Heart right ventricle (tissue), 16 donors: ENCODE data around the gene CAGE1. TPM values are rescaled to one million over a fixed set of nuclear protein-coding genes. Genes with fewer than 3 reads are reported as not detected.

Experiments used
- ATAC-seq, 8 donors: fragments of 200-7000 bp; cut with Tn5 transposase; one replicate each; pipeline ENCODE4 v1.9.1; 2020; ENCODE audit warnings: mild to moderate bottlenecking in 8 of 8, moderate library complexity in 8 of 8, moderate number of reproducible peaks in 1 of 8
- DNase-seq, 2 donors: peaks; one replicate each; pipeline ENCODE4 v3.0.0-alpha.2; 2020
- H3K27ac ChIP-seq, 10 donors: fragments of 200-600 bp; sonication (generic) in 2 of 10; one replicate each; pipeline versions ENCODE4 v1.5.0 to v1.8.0; 2020 to 2022; ENCODE audit warnings: mild to moderate bottlenecking in 3 of 10
- H3K27me3 ChIP-seq, 7 donors: fragments of 200-600 bp; one replicate each; pipeline ENCODE4 v1.8.0; 2021 to 2022; ENCODE audit warnings: mild to moderate bottlenecking in 2 of 7
- H3K36me3 ChIP-seq, 9 donors: fragments of 200-600 bp; sonication (generic) in 1 of 9; one replicate each; pipeline versions ENCODE4 v1.5.0 to v1.8.0; 2020 to 2022; ENCODE audit warnings: mild to moderate bottlenecking in 2 of 9
- H3K4me1 ChIP-seq, 9 donors: fragments of 200-600 bp; sonication (generic) in 1 of 9; one replicate each; pipeline versions ENCODE4 v1.5.0 to v1.8.0; 2020 to 2022; ENCODE audit warnings: mild to moderate bottlenecking in 4 of 9
- H3K4me3 ChIP-seq, 10 donors: fragments of 200-600 bp; sonication (generic) in 2 of 10; one replicate each; pipeline versions ENCODE4 v1.5.0 to v1.8.0; 2020 to 2022; ENCODE audit warnings: mild to moderate bottlenecking in 7 of 10, moderate library complexity in 2 of 10
- H3K9me3 ChIP-seq, 11 donors: fragments of 200-600 bp in 10 of 11; sonication (generic) in 2 of 11; one replicate each; pipeline versions ENCODE4 v1.5.0 to v1.8.0; 2013 to 2022; ENCODE audit warnings: mild to moderate bottlenecking in 2 of 11, control low read depth in 1 of 11, moderate library complexity in 1 of 11
- WGBS, 2 donors: extraction: QIAGEN DNeasy Blood & Tissue Kit; methylation state at CpG; one replicate each; pipeline ENCODE4 v1.1.7; 2013; ENCODE audit warnings: inconsistent platforms in 1 of 2; 5-methylcytosine and 5-hydroxymethylcytosine counted together
- intact Hi-C, 10 donors: fragments of 100-400 bp; cut with DNase I; formaldehyde crosslinking; loops; one replicate each; pipeline versions ENCODE4 v1.11.1 to v1.14.2; 2022
- polyA plus RNA-seq, 2 donors: library from polyadenylated mRNA; stranded (reverse); fragments of 200-250 nt; gene quantifications; one replicate each; pipeline ENCODE4 v1.2.3, GENCODE V29; 2013
- total RNA-seq, 10 donors: library from RNA; stranded (reverse); fragmentation: NEBNext Ultra II Directional in 3 of 10; extraction: Animal tissue kit (Norgen Biotek cat#: 25700) in 3 of 10; gene quantifications; one replicate each; pipeline versions ENCODE4 v1.2.1 to v1.2.4, GENCODE V29; 2021 to 2023
- TF ChIP-seq, protein P1 (sequence below), 9 donors: fragments of 200-600 bp; sonication (generic) in 2 of 9; IDR thresholded peaks; one replicate each; pipeline versions ENCODE4 v1.5.0 to v1.8.0; 2021 to 2022; ENCODE audit warnings: antibody characterized with exemption in 9 of 9, mild to moderate bottlenecking in 5 of 9, moderate library complexity in 1 of 9
- donor health status: Arrhythmogenic right ventricular cardiomyopathy.
- donor health status: ischemic (EF 13 %, LVEDD 7.1; RV severe dilation, severe dysfunction).
- donor health status: healthy with polysubstance abuse.
- donor health status: DM: no; HTN: yes; CAD: no.
- donor health status: DM: no; HTN: no; CAD: no.
- donor health status: ischemic (EF 25% LVEDD 6.9; RV normal size, moderate dysfunction).
- donor health status: ischemic (EF 25% LVEDD 5.7; RV mildly dilated, moderate dysfunction).
- donor health status: healthy.
- donor health status: DM: yes; HTN: yes; CAD: no.
- donor health status: Ischemic cardiomyopathy.
- donor health status: ischemic (EF 35%, LVEDD 5.7; RV mildly dilated, moderate dysfunction).
- donor health status: nonischemic (EF 11% LVEDD 7.7; RV severe dilation, severe dysfunction).
- donor health status: DM: yes; HTN: yes; CAD: no.
- donor health status: PGD.
- donor health status: ischemic (EF 29% LVEDD 5.4; RV normal size, mild dysfunction).
- donor health status: nonischemic (EF 23%, LVEDD 6.1; RV moderate dilation, normal function).

The CAGE1 gene
- total and polyA plus RNA-seq, 12 donors, result 0.08 to 0.32 TPM; not detected in 10

DNA sequence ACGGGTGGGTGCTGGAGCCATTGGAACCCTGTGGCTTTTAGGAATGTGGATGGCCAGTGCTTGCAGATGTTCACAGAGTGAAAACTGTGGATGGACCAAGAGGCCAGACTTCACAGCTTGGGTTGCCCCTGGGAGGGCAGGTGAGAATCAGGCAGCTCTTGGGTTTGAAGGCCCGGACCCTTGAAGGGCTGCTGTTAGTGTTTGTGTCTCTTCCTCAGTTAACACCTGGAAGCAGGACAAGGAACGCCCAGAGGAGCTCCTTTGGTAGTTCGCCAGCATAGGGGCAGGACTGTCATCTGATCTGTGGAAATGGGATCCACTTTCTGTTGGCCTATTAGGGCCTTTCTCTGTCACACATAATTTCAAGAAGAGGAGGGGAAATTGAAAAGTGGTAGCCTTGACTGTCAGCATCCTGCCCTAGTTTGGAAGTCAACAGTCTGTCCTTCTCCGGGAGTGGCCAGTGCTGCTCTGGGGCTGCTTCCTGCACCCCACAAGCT is 43.6 kb upstream of the CAGE1 start:
- Histone ChIP-seq H3K4me1 (peaks cover 0 to 6% (median 0%) of the 10 kb centered on the region in 9 donors), H3K9me3 (peaks cover 0 to 7% (median 0%) of the 10 kb centered on the region in 11 donors), H3K36me3 (no peaks in the 10 kb centered on the region), H3K27me3 (peaks cover 0 to 3% (median 0%) of the 10 kb centered on the region in 7 donors), H3K27ac (no peak overlapping the region), H3K4me3 (no peak overlapping the region)
- ATAC-seq (no peak), DNase-seq (no peak)
- TF ChIP-seq, protein P1, sequence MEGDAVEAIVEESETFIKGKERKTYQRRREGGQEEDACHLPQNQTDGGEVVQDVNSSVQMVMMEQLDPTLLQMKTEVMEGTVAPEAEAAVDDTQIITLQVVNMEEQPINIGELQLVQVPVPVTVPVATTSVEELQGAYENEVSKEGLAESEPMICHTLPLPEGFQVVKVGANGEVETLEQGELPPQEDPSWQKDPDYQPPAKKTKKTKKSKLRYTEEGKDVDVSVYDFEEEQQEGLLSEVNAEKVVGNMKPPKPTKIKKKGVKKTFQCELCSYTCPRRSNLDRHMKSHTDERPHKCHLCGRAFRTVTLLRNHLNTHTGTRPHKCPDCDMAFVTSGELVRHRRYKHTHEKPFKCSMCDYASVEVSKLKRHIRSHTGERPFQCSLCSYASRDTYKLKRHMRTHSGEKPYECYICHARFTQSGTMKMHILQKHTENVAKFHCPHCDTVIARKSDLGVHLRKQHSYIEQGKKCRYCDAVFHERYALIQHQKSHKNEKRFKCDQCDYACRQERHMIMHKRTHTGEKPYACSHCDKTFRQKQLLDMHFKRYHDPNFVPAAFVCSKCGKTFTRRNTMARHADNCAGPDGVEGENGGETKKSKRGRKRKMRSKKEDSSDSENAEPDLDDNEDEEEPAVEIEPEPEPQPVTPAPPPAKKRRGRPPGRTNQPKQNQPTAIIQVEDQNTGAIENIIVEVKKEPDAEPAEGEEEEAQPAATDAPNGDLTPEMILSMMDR (IDR thresholded peaks at IDR 0.05), result no peak
- 64 to 68% methylated on average over 5 of the region's 5 CpGs for WGBS, 2 donors
- intact Hi-C loops, result no loop called here

- H3K9me3 ChIP-seq, result peaks cover 0 to 7% (median 0%) of the 10 kb centered on the region in 11 donors
- H3K4me3 ChIP-seq, result no peak overlapping the region
- intact Hi-C loops, result no loop called here
- no peak for DNase-seq
- TF ChIP-seq, protein P1 (IDR thresholded peaks at IDR 0.05), result no peak
- no peaks in the 10 kb centered on the region for H3K36me3 ChIP-seq
- H3K27me3 ChIP-seq, result peaks cover 0 to 3% (median 0%) of the 10 kb centered on the region in 7 donors
- peaks cover 0 to 6% (median 0%) of the 10 kb centered on the region in 9 donors for H3K4me1 ChIP-seq
- no peak for ATAC-seq
- no peak overlapping the region for H3K27ac ChIP-seq
- 70 to 74% methylated on average over 16 of the region's 16 CpGs for WGBS, 2 donors
These were observed 43.0 kb upstream of the CAGE1 start for GRCh38 chr6:7432391-7433120.

- Histone ChIP-seq H3K4me1 (peaks cover 0 to 6% (median 0%) of the 10 kb centered on the region in 9 donors), H3K27ac (no peak overlapping the region), H3K36me3 (no peaks in the 10 kb centered on the region), H3K27me3 (peaks cover 0 to 3% (median 0%) of the 10 kb centered on the region in 7 donors), H3K4me3 (peak overlapping the region in 1 of 10 donors; percentile 11), H3K9me3 (peaks cover 0 to 7% (median 0%) of the 10 kb centered on the region in 11 donors)
- DNase-seq, result no peak
- intact Hi-C loops, result no loop called here
- peak in 1 of 8 donors; percentile 38 for ATAC-seq
- WGBS, 2 donors, result 60 to 64% methylated on average over 24 of the region's 24 CpGs
- TF ChIP-seq, protein P1 (IDR thresholded peaks at IDR 0.05), result no peak
These were observed 42.3 kb upstream of the CAGE1 start for GRCh38 chr6:7431674-7432390.

GRCh38 chr6:7431313-7431673 is 41.8 kb upstream of the CAGE1 start:
- no peak for ATAC-seq
- Histone ChIP-seq H3K27ac (no peak overlapping the region), H3K4me3 (no peak overlapping the region), H3K9me3 (peaks cover 0 to 7% (median 0%) of the 10 kb centered on the region in 11 donors), H3K36me3 (no peaks in the 10 kb centered on the region), H3K27me3 (peaks cover 0 to 3% (median 0%) of the 10 kb centered on the region in 7 donors), H3K4me1 (peaks cover 0 to 6% (median 0%) of the 10 kb centered on the region in 9 donors)
- TF ChIP-seq, protein P1 (IDR thresholded peaks at IDR 0.05), result no peak
- WGBS, 2 donors, result 65 to 75% methylated on average over 8 of the region's 8 CpGs
- intact Hi-C loops, result no loop called here
- DNase-seq, result no peak
